HG03039 (cell line): Measurements from ENCODE around the gene ITGB1.
"Not testable (repeated sequence)": the region's sequence is repeated elsewhere in the genome, so short reads cannot be mapped to it uniquely, and the experiment has no call there.

ENCODE experiments used
- ATAC-seq: cut with Tn5 transposase; IDR thresholded peaks from one replicate; pipeline ENCODE4 v1.9.1; 2021; ENCODE audit warnings: mild to moderate bottlenecking, moderate library complexity; ENCODE audit not compliant: unreplicated experiment

Gene ITGB1

GRCh38 chr10:32980558-32981468, 22.8 kb upstream of the ITGB1 start:
- ATAC-seq = peak; percentile 98

GRCh38 chr10:32980242-32980557, 22.2 kb upstream of the ITGB1 start:
- ATAC-seq = no peak

DNA sequence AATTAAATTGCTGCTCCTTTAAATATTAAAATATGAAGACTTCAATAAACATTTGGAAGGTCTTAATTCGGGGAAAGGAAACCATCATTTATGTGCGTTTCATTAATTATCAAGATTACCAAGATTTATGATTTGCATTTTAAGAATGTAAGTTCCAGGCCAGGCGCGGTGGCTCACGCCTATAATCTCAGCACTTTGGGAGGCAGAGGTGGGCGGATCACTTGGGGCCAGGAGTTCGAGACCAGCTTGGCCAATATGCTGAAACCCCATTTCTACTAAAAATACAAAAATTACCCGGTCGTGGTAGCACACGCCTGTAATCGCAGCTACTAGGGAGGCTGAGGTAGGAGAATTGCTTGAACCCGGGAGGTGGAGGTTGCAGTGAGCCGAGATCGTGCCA, 21.7 kb upstream of the ITGB1 start:
- ATAC-seq = not testable (repeated sequence)

DNA sequence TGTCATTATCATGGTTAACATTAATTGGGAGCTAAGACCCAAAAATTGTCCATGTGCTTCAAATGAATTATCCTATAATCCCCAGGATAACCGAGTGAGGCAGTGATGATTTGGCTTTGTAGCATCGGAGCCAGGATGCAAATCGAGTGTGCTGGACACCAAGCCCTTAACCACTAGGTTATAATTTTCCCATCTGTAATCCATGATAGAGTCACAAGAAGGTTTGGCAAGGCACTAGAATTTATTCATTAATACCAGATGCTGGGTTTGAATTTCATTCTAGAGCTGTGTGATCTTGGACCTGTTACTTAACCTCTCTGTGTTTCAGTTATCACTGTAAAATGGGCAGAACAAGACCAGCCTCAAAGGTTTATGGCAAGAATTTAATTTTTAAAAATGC, 21.0 kb upstream of the ITGB1 start:
- no peak for ATAC-seq

DNA sequence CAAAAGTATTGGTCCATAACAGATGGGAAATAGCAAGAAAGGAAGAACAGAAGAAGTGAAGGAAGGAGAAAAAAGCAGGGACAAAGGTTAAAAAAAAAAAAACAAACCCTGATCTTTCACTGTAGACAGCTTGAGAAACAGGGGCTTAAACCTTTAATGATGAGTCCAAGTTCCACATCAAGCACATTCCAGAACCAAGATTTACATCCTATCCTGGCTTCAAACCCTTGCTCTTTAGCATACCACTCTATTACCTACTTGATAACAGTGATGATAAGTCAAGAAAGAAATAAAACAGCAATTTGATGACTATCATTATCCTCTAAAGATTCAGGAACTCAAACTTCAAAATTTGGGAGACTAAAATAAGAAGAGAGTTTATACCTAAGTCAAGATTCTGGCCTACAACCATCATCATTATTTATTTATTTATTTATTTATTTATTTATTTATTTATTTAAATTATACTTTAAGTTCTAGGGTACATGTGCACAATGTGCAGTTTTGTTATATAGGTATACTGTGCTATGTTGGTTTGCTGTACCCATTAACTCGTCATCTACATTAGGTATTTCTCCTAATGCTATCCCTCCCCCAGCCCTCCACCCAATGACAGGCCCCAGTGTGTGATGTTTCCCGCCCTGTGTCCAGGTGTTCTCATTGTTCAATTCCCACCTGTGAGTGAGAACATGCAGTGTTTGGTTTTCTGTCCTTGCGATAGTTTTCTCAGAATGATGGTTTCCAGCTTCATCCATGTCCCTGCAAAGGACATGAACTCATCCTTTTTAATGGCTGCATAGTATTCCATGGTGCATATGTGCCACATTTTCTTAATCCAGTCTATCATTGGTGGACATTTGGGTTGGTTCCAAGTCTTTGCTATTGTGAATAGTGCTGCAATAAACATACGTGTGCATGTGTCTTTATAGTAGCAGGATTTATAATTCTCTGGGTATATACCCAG, 20.1 kb upstream of the ITGB1 start:
- not testable (repeated sequence) for ATAC-seq

DNA sequence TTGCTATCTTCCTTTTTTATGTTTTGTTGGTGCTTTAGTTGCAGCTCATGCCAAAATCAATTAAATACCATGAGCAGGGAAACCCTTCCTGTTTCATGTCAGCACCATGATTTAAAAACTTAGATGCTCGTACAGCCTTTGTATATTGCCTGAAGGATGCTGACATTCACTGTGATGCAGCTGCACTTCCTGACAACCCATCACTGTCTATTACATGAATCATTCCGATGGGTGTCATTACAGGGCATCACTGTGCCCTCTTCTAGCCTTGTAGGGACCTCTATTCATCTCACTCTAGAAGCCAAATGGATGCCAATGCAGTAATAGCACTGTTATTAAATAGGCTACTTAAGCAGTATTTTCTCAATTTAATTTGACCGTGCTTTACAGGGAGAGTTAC, 18.3 kb upstream of the ITGB1 start:
- ATAC-seq = no peak

GRCh38 chr10:32972929-32973328, 14.9 kb upstream of the ITGB1 start:
- ATAC-seq = no peak

- ATAC-seq = no peak
Measured at GRCh38 chr10:32972460-32972859, 14.4 kb upstream of the ITGB1 start.

GRCh38 chr10:32971536-32972091, 13.6 kb upstream of the ITGB1 start:
- ATAC-seq = no peak

DNA sequence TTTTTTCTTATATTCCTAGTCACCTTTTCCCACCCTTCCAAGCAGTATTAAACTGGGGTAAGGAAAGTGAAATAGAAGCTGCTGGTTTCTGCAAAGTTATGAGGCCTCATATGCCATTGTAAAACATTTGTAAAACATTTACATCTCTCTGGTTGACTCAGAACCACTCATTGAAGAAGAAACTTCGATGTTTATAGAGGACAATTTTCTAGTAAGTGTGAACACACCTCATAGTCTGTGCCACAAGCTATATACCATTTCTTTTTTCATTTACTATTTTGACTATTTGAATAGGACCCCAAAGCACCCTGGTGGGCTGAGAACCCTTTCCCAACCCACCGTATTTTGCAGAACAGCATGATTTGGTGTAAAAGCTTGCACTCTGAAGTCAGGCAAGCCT, 12.9 kb upstream of the ITGB1 start:
- no peak for ATAC-seq

- no peak for ATAC-seq
Measured at GRCh38 chr10:32964270-32964669, 6.2 kb upstream of the ITGB1 start.

DNA sequence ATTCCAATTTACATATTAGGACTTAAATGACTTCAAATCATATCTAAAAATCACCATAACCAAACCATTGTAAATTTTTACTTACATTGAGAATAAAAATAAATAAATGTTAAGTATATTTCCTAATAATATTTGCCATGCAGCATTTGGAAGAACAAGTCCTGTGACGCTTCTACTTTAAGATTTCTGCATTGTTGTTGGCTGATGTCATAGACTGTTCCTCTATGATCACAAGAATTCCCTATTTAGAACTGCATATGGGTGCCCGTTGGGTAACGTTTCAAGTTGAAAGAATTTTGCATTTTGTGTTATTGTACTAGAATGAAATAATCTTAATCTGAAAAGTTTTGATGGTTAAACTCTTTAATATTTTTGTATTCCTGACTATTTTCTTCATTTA, 5.1 kb upstream of the ITGB1 start:
- ATAC-seq = no peak

DNA sequence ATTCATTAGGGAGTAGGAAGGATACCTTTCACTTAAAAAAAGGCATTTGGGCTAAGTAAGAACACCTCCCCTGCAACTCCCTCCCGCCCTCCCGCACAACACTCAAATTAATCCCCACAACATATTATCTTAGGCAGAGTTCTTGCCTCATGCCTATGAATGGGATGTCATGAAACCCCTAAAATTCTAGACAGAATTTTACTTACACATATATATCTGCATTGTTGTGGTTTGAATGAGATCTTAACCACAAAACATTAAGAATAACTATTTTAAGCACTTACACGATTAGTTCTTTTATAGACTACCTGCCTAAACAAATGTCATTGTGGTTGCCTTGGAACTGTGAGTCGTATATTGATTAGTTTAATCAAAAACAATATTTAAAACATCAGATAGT, 4.5 kb upstream of the ITGB1 start:
- ATAC-seq = no peak

DNA sequence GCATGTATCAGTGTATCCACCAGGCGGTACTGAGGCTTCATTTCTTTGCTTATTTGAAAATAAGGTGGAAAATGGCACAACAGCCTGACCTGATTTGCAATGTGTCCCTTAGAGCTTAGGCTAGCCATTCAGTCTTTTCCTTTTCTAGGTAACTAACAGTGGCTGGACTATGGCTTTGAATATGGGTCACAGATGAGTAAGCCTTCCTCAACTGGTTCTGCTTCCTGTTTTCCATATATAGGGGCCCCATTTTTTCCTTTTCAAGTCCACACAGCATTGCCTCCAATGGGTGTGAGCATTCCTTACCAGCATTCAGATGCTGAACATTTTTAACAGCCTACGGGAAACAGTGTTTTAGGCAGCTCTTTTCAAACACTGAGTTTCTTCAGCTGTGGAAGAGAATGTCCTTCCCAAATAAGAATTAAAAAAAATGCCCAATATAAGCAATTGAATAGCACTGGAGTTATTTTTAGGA, 3.9 kb upstream of the ITGB1 start:
- no peak for ATAC-seq

DNA sequence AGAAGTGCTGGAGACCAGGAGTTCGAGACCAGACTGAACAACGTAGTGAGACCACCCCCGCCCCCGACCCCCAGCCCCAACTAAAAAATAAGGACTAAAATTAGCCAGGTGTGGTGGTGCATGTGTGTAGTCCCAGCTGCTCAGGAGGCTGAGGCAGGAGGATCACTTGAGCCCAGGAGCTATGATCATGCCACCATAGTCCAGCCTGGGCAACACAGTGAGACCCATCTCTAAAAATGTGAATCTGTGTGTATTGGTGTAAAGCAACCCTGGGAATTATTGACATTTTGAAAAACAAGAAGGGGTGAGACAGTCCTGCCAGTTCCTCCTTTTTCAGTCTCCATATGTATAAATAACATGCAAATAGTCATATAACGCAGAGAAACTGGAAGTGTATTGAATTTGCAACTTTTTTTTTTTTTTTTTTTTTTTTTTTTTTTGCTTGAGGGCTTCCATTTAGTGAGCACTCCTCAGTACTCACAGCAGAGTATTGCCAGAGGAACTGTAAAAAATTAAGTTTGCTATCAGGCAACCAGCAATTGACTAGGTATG, 3.4 kb upstream of the ITGB1 start:
- ATAC-seq = no peak

- ATAC-seq = no peak
Measured at GRCh38 chr10:32960022-32960421, 2.0 kb upstream of the ITGB1 start.

GRCh38 chr10:32959006-32959920, 1.2 kb upstream of the ITGB1 start:
- peak; percentile 39 for ATAC-seq

DNA sequence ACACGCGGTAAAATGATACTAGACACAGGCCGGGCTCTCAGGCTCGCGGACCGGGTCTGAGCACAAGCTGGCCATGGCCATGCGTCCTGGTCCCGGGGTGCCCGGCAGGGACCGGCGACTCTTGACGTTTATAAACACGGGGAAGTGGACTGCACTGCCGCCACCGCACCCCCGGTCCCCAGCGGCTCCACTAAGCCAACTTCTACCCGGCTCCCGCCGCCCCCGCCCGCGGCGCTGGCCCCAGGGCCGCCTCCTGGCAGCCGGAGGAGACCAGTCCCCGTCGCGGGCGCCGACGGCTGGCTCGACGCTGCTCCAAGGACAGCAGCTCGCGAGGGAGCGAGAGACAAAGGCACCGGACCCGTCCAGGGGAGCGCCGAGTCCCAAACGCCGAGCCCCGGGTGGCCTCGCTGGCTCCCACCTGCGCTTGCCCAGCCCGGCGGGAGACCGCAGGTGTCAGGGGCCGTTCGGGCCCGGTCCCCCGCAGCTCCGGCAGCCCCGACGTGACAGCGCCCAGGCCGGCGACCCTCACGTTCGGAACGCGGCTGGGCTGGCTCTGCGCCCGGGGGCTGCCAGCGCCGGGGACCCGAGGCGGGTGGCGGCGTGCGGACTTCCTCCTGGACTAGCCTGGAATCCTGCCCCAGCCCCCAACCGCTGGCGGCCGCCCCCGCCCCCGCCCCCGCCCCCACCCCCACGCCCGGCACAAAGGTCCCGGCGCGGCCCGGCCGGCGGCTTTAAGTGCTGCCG, 517 bp downstream of the ITGB1 start:
- ATAC-seq = peak; percentile 11
